ENCODE results near the gene NADSYN1. TPM values are rescaled to one million over a fixed set of nuclear protein-coding genes. Genes with fewer than 3 reads are reported as not detected.

Gene NADSYN1
- total and polyA plus RNA-seq, 5 donors from 2014 or later, result 35.1 to 151 (median 42.4) TPM

GRCh38 chr11:71484248-71485062, 31.5 kb downstream of the NADSYN1 start:
- no peaks in the 10 kb centered on the region for H3K9me3 ChIP-seq (ENCODE audit: control insufficient read depth in 2 of 2, low read length in 2 of 2)
- no peaks in the 10 kb centered on the region for H3K4me1 ChIP-seq (ENCODE audit: control insufficient read depth, insufficient read depth, low read length, poor library complexity, severe bottlenecking)
- H3K27me3 ChIP-seq (ENCODE audit: control insufficient read depth, insufficient read depth, low read length), result no peaks in the 10 kb centered on the region
- Mint-ChIP-seq H3K4me1 (peaks cover 0 to 20% (median 9%) of the 10 kb centered on the region in 4 donors), H3K27me3 (no peaks in the 10 kb centered on the region), H3K9me3 (no peaks in the 10 kb centered on the region), H3K27ac (peak overlapping the region in 1 of 3 donors; percentile 6), H3K36me3 (peaks cover 66% of the 10 kb centered on the region), H3K4me3 (no peak overlapping the region)
- H3K36me3 ChIP-seq (ENCODE audit: control insufficient read depth, insufficient read depth, low read length), result peaks cover 77% of the 10 kb centered on the region
- no peak for ATAC-seq (ENCODE audit: low read depth in 2 of 2)
- no peak overlapping the region for H3K27ac ChIP-seq (ENCODE audit: insufficient read depth, low read length, poor library complexity, severe bottlenecking)
- H3K4me3 ChIP-seq (ENCODE audit: low read depth, low read length), result no peak overlapping the region
- no peak for DNase-seq

DNA sequence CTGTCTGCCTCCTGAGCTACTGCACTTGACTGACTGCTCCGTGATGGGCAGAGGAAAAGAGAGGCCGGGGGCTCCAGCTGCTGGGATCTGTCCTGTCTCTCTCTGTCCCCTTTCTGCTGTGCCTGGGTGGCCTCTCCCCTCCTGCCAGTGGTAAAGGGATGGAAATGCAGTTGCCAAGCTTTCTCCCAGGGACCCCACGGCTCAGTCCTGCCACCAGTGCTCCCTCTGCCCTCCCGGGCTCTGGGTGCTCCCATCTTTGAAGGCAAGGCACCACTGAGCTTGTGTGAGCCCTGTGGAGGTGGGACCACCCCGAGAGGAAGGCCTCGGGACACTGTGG, 32.0 kb downstream of the NADSYN1 start:
- peaks cover 0 to 20% (median 9%) of the 10 kb centered on the region in 4 donors for H3K4me1 Mint-ChIP-seq
- peaks cover 75% of the 10 kb centered on the region for H3K36me3 ChIP-seq (ENCODE audit: control insufficient read depth, insufficient read depth, low read length)
- no peak for DNase-seq
- H3K27ac ChIP-seq (ENCODE audit: insufficient read depth, low read length, poor library complexity, severe bottlenecking), result no peak overlapping the region
- H3K4me1 ChIP-seq (ENCODE audit: control insufficient read depth, insufficient read depth, low read length, poor library complexity, severe bottlenecking), result no peaks in the 10 kb centered on the region
- H3K4me3 ChIP-seq (ENCODE audit: low read depth, low read length), result no peak overlapping the region
- H3K27me3 Mint-ChIP-seq, result no peaks in the 10 kb centered on the region
- ATAC-seq (ENCODE audit: low read depth in 2 of 2), result no peak
- H3K9me3 ChIP-seq (ENCODE audit: control insufficient read depth in 2 of 2, low read length in 2 of 2), result no peaks in the 10 kb centered on the region
- no peak overlapping the region for H3K4me3 Mint-ChIP-seq
- no peaks in the 10 kb centered on the region for H3K27me3 ChIP-seq (ENCODE audit: control insufficient read depth, insufficient read depth, low read length)
- no peaks in the 10 kb centered on the region for H3K9me3 Mint-ChIP-seq
- no peak overlapping the region for H3K27ac Mint-ChIP-seq
- peaks cover 61% of the 10 kb centered on the region for H3K36me3 Mint-ChIP-seq

DNA sequence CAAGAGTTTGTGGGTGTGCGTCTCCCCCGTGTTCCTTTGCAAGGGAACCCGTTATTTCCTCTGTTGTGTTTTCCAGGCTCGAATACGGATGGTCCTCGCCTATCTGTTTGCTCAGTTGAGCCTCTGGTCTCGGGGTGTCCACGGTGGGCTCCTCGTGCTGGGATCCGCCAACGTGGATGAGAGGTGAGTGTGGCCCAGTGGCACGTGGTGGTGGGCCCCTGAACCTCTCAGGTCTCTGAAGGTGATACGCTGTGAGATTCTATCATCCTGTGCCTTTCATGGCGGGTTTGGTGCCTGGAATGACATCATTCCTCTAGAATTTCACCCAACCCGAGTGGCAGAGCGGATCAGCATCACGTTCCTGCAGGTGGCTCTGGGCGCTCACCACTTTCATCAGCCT, 32.5 kb downstream of the NADSYN1 start:
- Histone ChIP-seq H3K27ac (ENCODE audit: insufficient read depth, low read length, poor library complexity, severe bottlenecking) (no peak overlapping the region), H3K9me3 (ENCODE audit: control insufficient read depth in 2 of 2, low read length in 2 of 2) (no peaks in the 10 kb centered on the region), H3K36me3 (ENCODE audit: control insufficient read depth, insufficient read depth, low read length) (peaks cover 74% of the 10 kb centered on the region), H3K27me3 (ENCODE audit: control insufficient read depth, insufficient read depth, low read length) (no peaks in the 10 kb centered on the region), H3K4me3 (ENCODE audit: low read depth, low read length) (no peak overlapping the region), H3K4me1 (ENCODE audit: control insufficient read depth, insufficient read depth, low read length, poor library complexity, severe bottlenecking) (no peaks in the 10 kb centered on the region)
- no peaks in the 10 kb centered on the region for H3K27me3 Mint-ChIP-seq
- no peak for DNase-seq
- no peaks in the 10 kb centered on the region for H3K9me3 Mint-ChIP-seq
- H3K4me1 Mint-ChIP-seq, result peaks cover 0 to 20% (median 9%) of the 10 kb centered on the region in 4 donors
- peaks cover 60% of the 10 kb centered on the region for H3K36me3 Mint-ChIP-seq
- no peak overlapping the region for H3K27ac Mint-ChIP-seq
- H3K4me3 Mint-ChIP-seq, result no peak overlapping the region
- no peak for ATAC-seq (ENCODE audit: low read depth in 2 of 2)

- Mint-ChIP-seq H3K27me3 (no peaks in the 10 kb centered on the region), H3K9me3 (no peaks in the 10 kb centered on the region), H3K36me3 (peaks cover 60% of the 10 kb centered on the region), H3K27ac (peak overlapping the region in 2 of 3 donors; percentile 6 to 33), H3K4me1 (peaks cover 0 to 20% (median 9%) of the 10 kb centered on the region in 4 donors), H3K4me3 (no peak overlapping the region)
- Histone ChIP-seq H3K27ac (ENCODE audit: insufficient read depth, low read length, poor library complexity, severe bottlenecking) (no peak overlapping the region), H3K36me3 (ENCODE audit: control insufficient read depth, insufficient read depth, low read length) (peaks cover 74% of the 10 kb centered on the region), H3K9me3 (ENCODE audit: control insufficient read depth in 2 of 2, low read length in 2 of 2) (no peaks in the 10 kb centered on the region), H3K4me3 (ENCODE audit: low read depth, low read length) (no peak overlapping the region), H3K4me1 (ENCODE audit: control insufficient read depth, insufficient read depth, low read length, poor library complexity, severe bottlenecking) (no peaks in the 10 kb centered on the region), H3K27me3 (ENCODE audit: control insufficient read depth, insufficient read depth, low read length) (no peaks in the 10 kb centered on the region)
- no peak for DNase-seq
- no peak for ATAC-seq (ENCODE audit: low read depth in 2 of 2)
Measured at GRCh38 chr11:71486320-71486719, 33.3 kb downstream of the NADSYN1 start.

DNA sequence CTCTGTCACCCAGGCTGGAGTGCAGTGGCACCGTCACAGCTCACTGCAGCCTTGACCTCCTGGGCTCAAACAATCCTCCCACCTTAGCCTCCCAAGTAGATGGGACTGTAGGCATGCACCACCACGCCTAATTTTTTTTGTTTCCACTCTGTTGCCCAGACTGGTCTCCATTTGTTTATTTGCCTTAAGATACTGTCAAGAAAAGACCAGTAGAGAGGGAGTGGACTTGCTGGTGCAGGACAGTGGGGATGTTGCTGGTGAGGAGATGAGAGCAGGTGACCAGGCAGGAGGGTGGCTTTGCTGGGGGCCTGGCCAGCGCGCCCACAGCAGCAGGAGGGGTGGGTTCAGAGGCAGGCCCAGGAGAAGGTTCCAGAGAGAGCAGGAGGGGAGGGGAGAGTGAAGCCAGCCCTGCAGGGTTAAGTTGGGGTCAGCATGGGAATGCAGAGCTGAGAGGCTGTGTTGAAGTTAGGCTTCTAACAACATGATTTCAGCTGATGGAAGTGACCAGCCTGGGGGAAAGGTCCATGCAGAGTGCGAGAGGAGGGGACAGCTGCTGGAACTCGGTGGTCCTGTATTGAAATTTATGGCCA, 35.8 kb downstream of the NADSYN1 start:
- no peak for ATAC-seq (ENCODE audit: low read depth in 2 of 2)
- peaks cover 0 to 20% (median 9%) of the 10 kb centered on the region in 4 donors for H3K4me1 Mint-ChIP-seq
- Histone ChIP-seq H3K9me3 (ENCODE audit: control insufficient read depth in 2 of 2, low read length in 2 of 2) (no peaks in the 10 kb centered on the region), H3K4me3 (ENCODE audit: low read depth, low read length) (no peak overlapping the region), H3K27ac (ENCODE audit: insufficient read depth, low read length, poor library complexity, severe bottlenecking) (no peak overlapping the region), H3K36me3 (ENCODE audit: control insufficient read depth, insufficient read depth, low read length) (peaks cover 72% of the 10 kb centered on the region), H3K27me3 (ENCODE audit: control insufficient read depth, insufficient read depth, low read length) (no peaks in the 10 kb centered on the region), H3K4me1 (ENCODE audit: control insufficient read depth, insufficient read depth, low read length, poor library complexity, severe bottlenecking) (no peaks in the 10 kb centered on the region)
- H3K36me3 Mint-ChIP-seq, result peaks cover 57% of the 10 kb centered on the region
- H3K27me3 Mint-ChIP-seq, result no peaks in the 10 kb centered on the region
- no peaks in the 10 kb centered on the region for H3K9me3 Mint-ChIP-seq
- no peak overlapping the region for H3K4me3 Mint-ChIP-seq
- H3K27ac Mint-ChIP-seq, result peak overlapping the region; percentile 4 to 89 (median 43)
- DNase-seq, result no peak

DNA sequence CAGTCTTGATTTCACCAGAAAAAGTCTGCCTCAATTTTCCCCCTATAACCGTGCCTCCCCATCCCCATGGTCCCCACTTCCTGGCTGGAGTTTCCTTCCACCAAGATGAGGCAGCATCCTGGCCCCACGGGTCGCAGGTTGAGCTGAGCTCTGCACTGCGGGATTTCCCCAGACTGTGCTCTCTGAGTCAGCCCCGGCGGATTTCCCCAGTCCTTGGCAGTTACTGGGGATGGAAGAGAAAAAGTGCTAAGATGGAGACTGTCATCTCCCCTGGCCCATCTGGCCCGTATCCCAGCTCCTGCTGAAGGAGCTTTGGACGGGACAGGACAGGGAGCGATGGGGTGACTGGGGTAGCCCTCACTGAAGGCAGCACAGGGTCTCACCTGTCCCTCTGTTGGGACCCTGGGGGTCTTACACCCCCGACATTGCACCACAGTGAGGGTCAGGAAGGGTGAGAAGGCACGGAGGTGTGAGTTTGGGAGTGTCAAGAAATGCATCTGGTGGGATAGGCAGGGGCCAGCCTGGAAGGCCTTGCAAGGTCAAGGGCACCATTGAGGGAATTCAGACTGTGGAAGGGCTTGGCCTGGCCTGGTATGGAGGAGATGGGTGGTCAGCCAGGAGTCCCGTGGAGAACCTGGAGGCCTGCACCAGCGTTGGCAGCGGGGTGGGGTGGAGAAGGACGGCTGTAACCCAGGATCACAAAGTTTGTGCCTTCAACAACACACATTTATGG, 36.5 kb downstream of the NADSYN1 start:
- Mint-ChIP-seq H3K36me3 (peaks cover 56% of the 10 kb centered on the region), H3K4me1 (peaks cover 0 to 20% (median 9%) of the 10 kb centered on the region in 4 donors), H3K9me3 (no peaks in the 10 kb centered on the region), H3K27me3 (no peaks in the 10 kb centered on the region), H3K27ac (peak overlapping the region in 2 of 3 donors; percentile 4 to 75), H3K4me3 (no peak overlapping the region)
- Histone ChIP-seq H3K4me1 (ENCODE audit: control insufficient read depth, insufficient read depth, low read length, poor library complexity, severe bottlenecking) (no peaks in the 10 kb centered on the region), H3K9me3 (ENCODE audit: control insufficient read depth in 2 of 2, low read length in 2 of 2) (no peaks in the 10 kb centered on the region), H3K4me3 (ENCODE audit: low read depth, low read length) (no peak overlapping the region), H3K36me3 (ENCODE audit: control insufficient read depth, insufficient read depth, low read length) (peaks cover 72% of the 10 kb centered on the region), H3K27ac (ENCODE audit: insufficient read depth, low read length, poor library complexity, severe bottlenecking) (no peak overlapping the region), H3K27me3 (ENCODE audit: control insufficient read depth, insufficient read depth, low read length) (no peaks in the 10 kb centered on the region)
- peak in 1 of 2 donors; percentile 42 for ATAC-seq (ENCODE audit: low read depth in 2 of 2)
- peak in 1 of 3 donors; percentile 15 for DNase-seq

GRCh38 chr11:71490044-71490730, 37.2 kb downstream of the NADSYN1 start:
- Mint-ChIP-seq H3K27ac (peak overlapping the region in 2 of 3 donors; percentile 4 to 40), H3K27me3 (no peaks in the 10 kb centered on the region), H3K36me3 (peaks cover 59% of the 10 kb centered on the region), H3K4me1 (peaks cover 0 to 20% (median 9%) of the 10 kb centered on the region in 4 donors), H3K4me3 (peak overlapping the region in 1 of 4 donors; percentile 14), H3K9me3 (no peaks in the 10 kb centered on the region)
- H3K27me3 ChIP-seq (ENCODE audit: control insufficient read depth, insufficient read depth, low read length), result no peaks in the 10 kb centered on the region
- H3K9me3 ChIP-seq (ENCODE audit: control insufficient read depth in 2 of 2, low read length in 2 of 2), result no peaks in the 10 kb centered on the region
- no peak overlapping the region for H3K27ac ChIP-seq (ENCODE audit: insufficient read depth, low read length, poor library complexity, severe bottlenecking)
- no peak overlapping the region for H3K4me3 ChIP-seq (ENCODE audit: low read depth, low read length)
- DNase-seq, result no peak
- no peaks in the 10 kb centered on the region for H3K4me1 ChIP-seq (ENCODE audit: control insufficient read depth, insufficient read depth, low read length, poor library complexity, severe bottlenecking)
- no peak for ATAC-seq (ENCODE audit: low read depth in 2 of 2)
- H3K36me3 ChIP-seq (ENCODE audit: control insufficient read depth, insufficient read depth, low read length), result peaks cover 69% of the 10 kb centered on the region
